Bone marrow (tissue), 2 donors: ENCODE measurements around the gene ETV3.
A peak's percentile ranks its signal among the peaks of the same experiment; 100 is the strongest.
"Not testable (repeated sequence)": the region's sequence is repeated elsewhere in the genome, so short reads cannot be mapped to it uniquely, and the experiment has no call there.

Source experiments
- DNase-seq, 2 donors: peaks; one replicate each; lab custom pipeline; 2025; lab: John Stamatoyannopoulos, UW

ETV3 gene

DNA sequence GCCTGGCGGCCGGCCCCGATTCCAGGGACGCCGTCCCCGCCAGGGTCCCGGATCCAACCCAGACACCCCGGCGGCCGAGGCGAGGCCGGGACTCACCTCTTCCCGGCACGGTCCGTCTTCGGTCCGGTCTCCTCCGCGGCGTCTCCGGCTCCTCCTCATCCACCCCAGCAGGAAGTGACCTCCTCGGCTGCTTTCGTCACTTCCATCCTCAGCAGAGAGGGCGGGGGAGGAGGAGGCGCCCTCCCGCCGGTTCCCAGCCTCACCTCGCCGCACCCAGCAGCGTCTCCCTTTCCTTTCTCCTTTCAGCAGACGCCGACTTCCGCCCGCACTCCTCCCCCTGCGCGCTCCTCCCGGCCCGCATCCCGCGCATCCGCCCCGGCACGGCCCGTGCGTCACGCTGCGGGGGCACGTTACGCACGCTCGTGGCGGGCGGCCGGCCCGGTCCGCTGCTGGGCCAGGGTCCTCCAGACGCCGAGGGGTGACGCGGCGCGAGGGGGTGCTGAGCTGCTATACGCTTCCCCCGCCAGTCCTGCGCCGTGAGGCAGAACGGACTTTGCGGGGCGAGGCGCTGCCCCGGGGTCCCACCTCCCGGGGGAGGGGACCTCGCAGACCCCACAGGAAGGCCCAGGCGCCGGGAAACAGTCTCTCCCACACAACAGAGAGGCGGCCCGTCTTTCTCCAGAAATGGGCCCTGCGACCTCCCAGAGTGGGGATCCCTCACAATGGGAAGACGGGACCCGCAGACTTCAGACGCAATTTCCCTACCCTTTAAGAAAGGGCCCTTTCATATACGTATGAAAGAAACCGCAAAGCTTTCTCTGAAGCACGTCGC lies at the start of gene ETV3:
Gene ETV3 (minus strand): TSS at position 176 of the 832 bp plus-strand sequence. CDS start 2,043 bp downstream, outside the sequence.
- DNase-seq: peak; percentile 61 to 67

DNA sequence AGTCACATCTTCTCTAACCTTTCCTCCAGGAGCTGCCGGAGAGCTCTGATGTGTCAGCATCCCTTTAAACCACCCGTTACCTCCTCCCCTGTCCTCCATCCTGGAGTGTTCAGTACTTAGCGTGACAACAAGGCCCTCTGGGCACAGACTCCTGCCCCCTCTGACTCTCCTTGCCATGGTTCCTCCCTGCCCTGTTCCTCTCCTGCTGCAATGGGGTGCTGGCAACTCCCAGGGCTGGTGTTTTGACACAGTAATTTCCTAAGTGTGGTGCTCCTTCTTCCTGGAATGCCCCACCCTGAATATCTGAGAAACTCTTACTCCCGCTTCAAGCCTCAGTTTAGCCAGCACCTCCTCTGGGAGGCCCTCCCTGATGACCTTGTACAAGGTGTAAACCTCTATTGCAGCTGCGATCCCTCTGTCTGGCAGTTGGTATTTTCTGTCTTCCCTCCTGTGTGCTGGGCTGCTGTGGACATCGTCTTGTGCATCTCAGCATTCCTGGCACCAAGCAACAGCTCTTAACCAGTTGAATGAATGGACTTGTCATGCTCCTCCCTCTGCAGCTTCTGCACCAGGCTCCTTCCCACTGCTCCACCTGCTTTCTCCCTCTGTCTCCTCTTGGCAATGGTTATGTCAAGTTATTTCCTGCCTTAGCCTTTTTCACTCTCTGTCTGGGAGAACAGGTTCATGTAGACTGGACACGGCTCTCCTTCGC lies 48.2 kb upstream of the ETV3 start:
- DNase-seq: no peak

DNA sequence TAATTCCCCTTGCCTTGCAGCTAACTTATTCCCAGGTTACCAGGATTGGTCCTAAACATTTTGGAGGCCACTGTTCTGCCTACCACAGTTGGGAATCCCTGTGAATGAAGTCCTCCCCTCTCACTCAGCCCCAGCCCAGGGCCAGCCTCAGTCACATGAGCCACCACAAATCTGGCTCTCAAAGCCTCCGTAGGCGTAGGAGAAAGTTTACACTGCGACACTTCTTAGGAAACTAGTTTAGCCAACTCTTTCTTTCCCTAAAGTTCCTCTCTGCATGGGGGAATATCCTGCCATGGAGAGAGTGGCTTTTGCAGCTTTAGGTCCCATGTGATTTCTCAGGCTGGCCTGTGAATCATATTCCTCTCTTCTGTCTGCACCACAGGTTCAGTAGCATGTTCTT lies 45.7 kb upstream of the ETV3 start:
- DNase-seq: no peak

DNA sequence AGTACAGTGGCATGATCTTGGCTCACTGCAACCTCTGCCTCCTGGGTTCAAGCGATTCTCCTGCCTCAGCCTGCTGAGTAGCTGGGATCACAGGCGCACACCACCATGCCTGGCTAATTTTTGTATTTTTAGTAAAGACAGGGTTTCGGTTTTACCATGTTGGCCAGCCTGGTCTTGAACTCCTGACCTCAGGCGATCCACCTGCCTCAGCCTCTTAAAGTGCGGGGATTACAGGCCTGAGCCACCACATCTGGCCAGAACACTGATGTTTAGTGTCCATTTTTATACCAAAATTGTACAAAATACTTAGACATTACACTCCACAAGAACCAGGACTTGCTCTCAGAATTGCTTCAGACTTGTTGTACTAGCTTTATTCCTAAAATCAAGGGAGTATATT lies 44.2 kb upstream of the ETV3 start:
- not testable (repeated sequence) for DNase-seq

DNA sequence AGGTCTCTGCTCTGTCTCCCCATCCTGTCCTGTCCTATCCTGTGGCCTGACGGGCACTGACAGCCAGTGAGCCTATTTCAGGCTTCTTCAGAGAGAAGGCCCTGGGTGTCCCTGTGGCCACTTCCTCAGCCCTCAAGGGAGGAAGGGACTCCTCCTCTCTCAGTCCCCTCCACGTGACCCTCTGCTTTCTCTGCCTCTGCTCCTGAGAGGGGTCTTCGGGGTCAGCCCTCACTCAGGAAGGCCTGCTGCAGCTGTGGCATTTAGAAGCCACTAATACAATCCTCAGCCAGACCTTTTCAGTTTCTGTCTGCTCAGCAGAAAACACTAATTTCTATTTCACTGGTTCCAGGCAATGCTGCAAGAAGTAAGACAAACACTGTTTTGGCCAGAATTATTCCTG lies 43.6 kb upstream of the ETV3 start:
- DNase-seq: no peak

DNA sequence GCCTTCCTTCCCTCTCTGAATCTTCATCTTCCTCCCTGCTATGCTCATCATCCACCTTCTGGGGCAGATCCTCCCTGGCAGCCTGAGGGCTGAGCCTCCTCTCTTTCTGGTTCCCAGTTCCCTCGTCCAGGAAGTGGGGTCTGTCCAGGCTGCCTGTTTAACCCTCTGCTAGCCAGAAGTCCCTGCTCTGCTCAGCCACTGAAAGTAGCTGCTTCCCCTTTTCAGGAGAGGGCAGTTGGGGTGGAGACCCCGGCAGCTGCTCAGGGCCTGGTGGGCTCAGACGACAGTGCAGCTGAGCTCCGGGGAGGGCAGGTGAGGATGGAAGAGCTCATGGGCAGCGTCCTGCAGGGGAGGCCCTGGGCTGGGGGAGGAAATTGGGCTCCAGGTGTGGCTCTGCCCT lies 43.1 kb upstream of the ETV3 start:
- no peak for DNase-seq

DNA sequence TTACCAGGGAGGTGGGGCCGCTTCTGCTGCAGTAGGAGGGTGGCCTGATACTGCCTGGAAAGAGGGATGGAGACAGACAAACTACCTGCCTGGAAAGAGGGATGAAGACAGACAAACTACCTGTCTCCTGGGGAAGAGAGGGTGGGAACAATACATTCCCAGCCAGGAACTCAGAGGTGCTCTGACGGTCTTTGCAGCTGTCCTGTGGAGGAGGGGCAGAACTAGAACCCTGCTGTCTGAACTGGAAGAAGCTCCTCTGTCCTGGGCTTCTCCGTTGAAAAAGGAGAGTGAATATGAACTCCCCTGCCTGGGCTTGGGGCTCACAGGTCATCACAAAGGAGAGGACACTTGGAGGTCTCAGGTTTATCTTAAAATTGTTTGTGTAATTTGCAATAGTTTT lies 40.3 kb upstream of the ETV3 start:
- DNase-seq: no peak

DNA sequence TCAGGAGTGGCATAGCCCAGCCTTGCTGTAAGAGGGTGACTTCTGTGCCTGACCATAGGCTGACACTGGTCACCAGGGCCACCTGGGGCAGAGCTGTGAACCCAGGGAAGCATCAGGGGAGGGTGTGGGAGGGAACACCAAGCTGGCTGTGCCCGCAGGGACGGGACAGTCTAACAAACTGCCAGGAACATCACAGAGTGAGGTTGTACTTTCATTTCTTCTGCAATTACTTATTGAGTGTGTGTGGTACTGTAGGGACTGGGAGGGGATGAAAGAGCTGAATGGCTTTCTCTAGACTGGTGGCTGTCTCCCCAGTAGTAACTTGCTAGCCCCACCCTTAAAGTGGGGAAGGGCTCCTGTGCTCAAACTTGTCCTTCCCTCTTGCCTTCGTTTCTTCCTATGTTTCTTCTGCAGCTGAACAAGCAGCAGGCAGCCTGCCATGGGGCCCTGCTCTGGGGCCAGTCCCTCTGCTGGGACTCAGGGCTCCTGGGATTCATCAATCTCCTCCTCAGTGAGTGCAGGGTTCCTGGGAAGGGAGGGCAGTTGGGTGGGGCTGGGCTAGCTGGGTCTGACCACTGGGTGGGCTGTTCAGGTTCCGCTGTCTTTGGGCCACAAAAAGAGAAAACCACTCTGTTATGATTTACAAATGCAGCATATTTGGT lies 39.7 kb upstream of the ETV3 start:
- no peak for DNase-seq

DNA sequence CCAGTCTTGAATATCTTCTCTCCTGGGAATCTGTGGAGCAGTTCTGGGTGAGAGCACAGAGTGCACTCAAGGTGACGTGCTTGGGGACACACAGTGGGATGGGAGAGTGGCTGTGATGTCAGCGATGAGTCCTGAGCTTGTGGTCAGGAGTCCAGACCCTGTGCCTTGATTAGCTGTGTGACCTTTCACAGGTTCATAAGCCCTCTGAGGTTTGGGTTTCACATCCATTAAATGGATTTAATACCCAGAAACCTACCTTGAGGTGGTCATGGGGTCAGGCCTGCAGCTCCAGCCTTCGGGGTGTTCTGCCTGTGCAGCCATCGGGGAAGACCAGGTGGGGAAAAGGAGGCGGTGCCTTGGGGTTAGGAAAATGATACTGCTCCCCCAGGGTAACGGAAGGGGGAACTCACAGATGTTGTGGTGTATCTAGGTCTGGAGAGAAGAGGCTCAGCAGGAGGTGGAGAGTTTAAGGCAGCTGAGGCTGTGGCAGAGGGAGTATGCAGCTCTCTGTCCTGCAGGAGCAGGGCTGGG lies 38.5 kb upstream of the ETV3 start:
- DNase-seq: no peak

DNA sequence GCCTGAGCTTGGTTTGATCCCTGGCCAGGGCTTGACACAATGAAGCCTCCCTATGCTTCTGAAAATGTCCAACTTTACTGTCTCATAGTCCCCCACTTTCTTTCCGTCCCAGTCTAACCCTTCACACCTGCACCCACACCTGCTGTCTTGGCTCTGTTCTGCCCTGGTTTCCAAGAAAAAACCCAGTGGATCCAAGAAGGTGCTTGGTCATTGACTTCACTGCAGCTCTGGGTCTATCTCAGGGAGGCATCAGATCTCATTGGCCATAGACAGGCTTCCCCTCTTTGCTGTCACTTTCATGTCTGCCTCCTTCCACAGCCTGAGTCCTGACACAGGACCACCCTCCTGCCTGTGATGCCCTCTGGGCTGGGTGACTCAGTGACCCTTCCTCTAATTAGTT lies 37.8 kb upstream of the ETV3 start:
- DNase-seq: no peak

DNA sequence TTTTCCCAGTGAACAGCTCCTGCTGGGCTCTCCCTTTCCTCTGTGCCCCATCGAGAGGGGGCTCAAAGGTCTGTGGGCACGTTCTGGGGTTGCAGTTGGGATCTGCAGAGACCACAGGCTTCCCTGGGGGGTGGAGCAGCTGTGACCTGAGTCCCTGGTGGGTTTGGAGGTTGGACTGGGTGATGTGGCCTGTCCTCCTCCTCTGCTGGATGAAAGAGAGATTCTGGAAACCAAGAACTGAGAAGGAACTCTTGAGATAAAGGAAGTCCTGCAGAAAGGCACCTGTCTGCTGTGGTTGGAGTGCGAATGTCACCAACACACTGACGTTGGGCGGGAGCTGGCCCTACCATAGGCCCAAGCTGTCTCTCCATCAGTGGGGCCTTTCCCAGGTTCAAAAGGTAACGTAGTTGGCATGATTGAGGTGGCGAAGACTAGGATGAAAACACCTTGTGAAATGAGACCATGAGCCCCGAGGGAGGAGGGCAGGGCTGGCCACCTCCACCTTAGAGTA lies 35.8 kb upstream of the ETV3 start:
- no peak for DNase-seq

DNA sequence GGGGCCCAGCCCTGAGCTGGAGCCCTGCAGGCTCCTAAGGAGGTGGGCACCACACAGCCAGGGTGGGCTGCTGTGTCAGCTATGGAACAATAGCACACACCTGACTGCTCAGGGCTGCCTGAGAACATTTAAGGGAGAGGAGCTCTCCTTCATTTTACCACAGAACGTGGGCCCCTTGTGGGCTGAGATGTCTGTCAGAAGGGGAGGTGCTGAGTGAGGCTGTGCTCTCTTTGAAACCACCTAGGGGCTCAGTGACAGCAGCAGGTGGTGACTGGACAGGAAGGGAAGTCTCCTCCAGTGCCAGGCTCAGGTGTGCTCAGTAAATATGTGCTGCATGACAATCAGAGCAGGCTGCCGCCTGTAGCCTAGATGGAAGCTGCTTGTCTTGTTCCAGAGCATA lies 35.0 kb upstream of the ETV3 start:
- not testable (repeated sequence) for DNase-seq

DNA sequence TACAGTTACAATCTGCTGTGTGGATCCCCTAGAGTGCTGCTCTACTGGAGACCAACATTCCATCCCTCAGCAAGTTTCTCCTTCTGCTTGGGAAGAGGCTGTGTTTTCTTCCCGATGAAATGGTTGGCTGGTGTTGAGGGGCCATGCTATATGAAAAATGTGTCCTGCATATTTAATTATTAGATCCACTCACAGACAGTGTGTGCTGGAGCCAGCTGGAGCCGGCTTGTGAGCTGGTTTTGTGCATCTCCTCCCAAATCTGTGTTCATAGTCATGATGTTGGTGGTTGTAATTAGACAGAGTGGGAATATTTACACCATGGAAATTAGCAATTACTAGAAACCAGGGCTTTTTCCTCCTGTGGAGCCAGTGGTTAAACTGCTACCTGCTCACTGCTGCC lies 34.4 kb upstream of the ETV3 start:
- not testable (repeated sequence) for DNase-seq

DNA sequence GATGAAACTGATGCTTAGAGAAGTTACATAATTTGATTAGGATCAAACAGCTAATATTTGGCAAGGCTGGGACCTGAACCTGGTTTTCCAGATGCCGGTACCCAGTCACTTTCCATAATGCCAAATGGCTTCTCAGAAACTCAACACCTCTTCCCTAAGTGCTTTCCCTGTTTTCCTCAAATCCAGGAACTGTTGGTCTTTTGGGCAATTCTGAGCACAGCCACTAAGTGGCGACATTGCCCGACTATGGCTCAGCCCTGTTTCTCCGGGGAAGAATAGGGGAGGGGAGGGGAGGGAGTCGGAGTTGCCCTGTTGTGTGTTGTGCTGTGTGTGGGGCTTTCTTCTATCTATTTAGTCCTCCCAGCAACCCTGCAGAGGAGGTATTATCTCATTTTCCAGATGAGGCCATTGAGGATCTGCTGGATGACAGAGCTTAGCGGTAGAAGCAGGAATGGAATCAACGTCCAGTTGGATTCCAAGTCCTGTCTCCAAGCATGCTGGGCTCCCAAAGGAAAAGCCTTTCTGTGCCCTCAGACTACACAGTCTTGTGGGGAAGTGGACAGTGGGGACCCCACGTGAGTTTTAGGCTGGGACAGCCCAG lies 33.8 kb upstream of the ETV3 start:
- not testable (repeated sequence) for DNase-seq

DNA sequence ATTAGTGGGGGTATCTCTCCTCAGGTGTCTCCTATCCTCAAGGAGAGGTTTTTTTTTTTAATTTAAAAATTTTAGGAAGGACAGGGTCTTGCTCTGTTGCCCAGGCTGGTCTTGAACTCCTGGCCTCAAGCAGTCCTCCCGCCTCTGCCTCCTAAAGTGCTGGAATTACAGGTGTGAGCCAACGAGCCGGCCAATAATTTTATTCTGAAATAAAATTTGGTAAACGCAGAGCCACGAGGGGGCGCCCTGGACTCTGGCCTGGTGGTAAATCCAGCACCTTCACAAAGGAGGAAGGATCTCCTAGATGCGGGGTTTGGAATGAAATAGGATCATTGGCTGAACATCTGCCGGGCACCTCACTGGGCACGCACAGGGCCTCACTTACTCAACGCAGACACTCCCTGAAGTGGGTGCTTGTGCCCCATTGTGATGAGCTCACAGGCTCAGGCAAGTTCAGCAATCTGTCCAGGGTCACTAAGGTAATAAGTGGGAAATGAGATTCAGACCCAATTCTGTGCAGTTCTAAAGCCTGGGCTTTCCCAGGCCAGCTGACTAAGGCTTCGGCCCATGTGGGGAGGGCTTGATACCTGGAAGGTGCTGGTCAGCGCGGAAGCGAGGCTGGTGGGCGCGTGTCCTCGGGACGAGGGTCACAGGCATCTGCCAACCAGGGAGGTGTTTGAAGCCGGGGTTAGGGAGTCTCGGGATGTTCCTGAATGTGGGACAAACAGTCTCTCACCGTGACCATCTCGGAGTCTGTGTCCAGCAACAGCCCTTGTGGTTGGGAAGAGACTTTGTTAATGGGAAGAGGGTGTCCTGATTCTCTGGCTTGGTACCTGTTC lies 32.7 kb upstream of the ETV3 start:
- peak in 1 of 2 donors; percentile 27 for DNase-seq

DNA sequence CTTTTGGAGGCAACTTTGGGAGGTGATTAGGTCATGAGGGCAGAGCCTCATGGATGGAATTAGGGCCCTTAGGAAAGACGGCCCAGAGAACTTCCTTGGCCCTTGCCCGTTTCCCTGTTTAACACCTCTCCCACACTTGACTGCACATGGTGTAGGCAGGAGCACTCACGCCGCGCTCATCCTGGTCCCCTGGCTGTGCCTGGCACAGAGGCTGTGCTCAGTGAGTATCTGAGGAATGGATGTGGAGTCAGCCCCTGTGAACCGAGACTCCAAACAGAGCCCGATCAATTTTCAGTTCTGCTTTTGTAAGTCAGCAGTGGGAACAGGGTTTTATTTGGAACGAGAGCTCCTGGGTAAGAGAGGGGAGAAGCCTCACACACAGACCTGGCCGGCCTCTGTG lies 29.8 kb upstream of the ETV3 start:
- no peak for DNase-seq

DNA sequence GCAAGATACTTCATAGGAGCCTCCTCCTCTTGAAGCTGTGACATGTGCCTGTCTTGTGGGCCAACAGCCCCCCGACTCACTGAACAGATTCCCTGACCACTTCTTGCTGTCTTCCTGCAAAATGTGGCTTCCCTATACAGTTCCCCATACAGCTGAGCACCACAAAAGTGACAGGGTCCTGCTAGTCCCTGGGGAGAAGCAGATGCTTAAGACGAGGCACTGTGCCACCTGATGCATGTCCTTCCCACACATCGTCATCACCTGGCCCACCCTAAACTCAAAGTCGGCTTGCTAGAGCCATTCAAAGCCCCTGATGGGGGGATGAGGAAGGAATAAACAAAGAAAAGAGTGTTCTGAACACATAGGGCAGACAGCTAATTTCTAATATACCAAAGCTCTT lies 29.2 kb upstream of the ETV3 start:
- no peak for DNase-seq

DNA sequence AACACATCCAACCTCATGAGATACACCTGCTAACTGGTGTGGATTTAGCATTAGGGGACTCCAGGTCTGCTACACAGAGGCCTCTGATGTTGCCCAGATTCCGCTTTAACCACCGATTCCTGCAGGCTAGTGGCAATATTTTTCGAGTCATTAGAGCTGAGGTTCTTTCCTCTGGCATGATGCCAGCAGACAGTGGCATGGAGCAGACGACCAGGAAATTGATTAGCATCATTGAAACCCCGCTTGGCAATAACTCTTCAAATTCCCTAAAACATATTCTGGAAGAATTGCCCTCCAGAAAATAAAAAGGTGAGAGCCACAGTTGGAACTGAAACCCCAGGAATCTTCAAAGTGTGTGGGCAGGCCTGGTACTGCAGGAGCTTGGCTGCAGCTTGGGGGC lies 28.4 kb upstream of the ETV3 start:
- DNase-seq: no peak

DNA sequence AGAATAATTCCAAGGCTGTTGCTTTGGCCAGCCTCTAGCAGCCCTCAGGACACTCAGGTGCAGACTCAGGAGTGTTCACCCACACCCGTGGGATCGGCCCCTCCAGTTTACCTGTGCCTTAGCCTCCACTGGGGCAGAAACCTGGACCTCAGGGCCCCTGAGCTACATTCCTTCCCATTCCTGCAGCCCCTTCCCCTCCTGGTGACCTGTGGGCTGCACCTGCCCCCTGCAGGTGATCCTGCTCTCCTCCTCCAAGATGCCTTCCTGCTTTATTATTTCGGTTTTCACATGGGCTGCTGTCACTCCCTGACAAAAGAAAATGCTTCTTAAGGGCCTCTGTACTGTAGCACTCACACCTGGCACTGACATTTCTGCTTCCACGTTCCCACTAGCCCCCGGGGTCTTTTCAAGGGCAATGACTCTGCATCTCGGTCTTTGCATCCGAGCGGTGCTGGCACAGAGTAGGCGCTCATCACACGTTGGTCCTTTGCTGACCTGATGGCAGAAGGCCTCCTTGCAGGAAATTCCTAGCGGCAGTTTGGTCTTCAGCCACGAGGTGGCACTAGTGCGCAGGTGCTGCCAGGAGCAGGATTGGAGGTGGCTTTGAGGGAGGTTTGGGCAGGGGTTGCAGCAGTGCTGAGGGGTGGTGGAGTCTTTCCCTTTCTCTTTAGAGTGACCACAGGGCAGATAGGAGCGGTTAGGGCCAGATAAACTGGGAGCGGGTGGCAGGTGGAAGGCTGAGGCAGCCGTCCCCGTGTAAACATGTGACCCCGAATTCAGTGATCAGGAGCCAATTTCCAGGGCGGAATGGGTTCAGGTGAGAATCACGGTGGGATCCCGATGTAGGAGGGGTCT lies 25.3 kb upstream of the ETV3 start:
- DNase-seq: peak; percentile 25 to 57

DNA sequence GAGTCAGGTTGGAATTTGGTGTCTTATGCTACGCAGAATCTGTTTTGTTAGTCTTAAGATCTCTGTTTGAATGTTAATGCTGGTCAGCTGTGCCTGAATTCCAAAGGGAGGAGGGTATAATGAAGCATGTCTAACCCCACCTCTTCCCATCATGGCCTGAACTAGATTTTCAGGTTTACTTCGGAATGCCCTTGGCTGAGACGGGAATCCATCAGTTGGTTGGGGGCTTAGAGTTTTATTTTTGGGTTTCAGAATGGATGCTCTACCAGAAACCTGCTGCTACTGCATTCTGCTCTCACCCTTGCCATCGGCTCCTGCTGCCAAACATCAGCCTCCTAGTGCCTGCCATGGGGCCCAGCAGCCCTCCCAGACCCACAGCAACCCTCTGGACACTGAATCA lies 24.1 kb upstream of the ETV3 start:
- no peak for DNase-seq
